ENCODE results near the gene PIN1. TPM values are rescaled to one million over a fixed set of nuclear protein-coding genes. Genes with fewer than 3 reads are reported as not detected.

PIN1 gene
- total RNA-seq, 1 experiment from 2014 or later, result 107 TPM

DNA sequence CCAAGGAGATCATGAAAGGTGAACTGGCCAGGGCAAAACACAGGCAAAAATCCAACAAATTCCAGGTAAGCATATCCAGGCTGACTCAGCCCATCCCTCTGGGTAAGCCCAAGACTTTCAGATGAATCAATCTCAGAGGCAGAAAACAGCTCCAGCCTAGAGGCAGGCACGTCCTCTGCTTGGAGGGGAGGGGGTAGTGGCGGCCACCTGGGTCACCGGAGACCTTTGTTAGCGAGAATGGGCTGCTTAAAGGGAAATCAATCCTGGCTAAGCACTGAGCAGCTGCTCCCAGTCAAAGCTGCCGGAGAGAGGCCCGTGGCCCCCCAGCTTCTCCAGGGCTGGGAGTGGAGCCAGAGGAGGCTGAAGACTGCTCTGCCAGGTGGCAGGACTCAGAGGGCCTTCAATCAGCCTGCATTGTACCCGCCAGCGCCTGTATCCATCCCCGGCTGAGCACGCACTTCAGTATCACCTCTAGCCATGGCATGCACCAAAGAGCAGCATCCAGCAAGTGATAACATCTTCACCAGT lies 48.2 kb downstream of the PIN1 start:
- TF ChIP-seq SMAD3 (CRISPR knock-in tag; IDR thresholded peaks at IDR 0.05; ENCODE audit: borderline replicate concordance) (no peak), IRF2 (CRISPR knock-in tag; IDR thresholded peaks at IDR 0.05; ENCODE audit: borderline replicate concordance, low read depth) (no peak), ESRRA (CRISPR knock-in tag; IDR thresholded peaks at IDR 0.05; ENCODE audit: borderline replicate concordance) (no peak), TEAD4 (CRISPR knock-in tag; IDR thresholded peaks at IDR 0.05) (no peak), ETV6 (CRISPR knock-in tag; IDR thresholded peaks at IDR 0.05) (no peak), ZNF138 (CRISPR knock-in tag; conservative IDR thresholded peaks at IDR 0.05) (no peak), NR1H2 (CRISPR knock-in tag; IDR thresholded peaks at IDR 0.05) (no peak), ZNF317 (CRISPR knock-in tag; IDR thresholded peaks at IDR 0.05; ENCODE audit: borderline replicate concordance, low read depth) (no peak), PRRX2 (CRISPR knock-in tag; IDR thresholded peaks at IDR 0.05) (no peak), EMX1 (CRISPR knock-in tag; IDR thresholded peaks at IDR 0.05) (no peak)
- TF ChIP-seq, protein P1, sequence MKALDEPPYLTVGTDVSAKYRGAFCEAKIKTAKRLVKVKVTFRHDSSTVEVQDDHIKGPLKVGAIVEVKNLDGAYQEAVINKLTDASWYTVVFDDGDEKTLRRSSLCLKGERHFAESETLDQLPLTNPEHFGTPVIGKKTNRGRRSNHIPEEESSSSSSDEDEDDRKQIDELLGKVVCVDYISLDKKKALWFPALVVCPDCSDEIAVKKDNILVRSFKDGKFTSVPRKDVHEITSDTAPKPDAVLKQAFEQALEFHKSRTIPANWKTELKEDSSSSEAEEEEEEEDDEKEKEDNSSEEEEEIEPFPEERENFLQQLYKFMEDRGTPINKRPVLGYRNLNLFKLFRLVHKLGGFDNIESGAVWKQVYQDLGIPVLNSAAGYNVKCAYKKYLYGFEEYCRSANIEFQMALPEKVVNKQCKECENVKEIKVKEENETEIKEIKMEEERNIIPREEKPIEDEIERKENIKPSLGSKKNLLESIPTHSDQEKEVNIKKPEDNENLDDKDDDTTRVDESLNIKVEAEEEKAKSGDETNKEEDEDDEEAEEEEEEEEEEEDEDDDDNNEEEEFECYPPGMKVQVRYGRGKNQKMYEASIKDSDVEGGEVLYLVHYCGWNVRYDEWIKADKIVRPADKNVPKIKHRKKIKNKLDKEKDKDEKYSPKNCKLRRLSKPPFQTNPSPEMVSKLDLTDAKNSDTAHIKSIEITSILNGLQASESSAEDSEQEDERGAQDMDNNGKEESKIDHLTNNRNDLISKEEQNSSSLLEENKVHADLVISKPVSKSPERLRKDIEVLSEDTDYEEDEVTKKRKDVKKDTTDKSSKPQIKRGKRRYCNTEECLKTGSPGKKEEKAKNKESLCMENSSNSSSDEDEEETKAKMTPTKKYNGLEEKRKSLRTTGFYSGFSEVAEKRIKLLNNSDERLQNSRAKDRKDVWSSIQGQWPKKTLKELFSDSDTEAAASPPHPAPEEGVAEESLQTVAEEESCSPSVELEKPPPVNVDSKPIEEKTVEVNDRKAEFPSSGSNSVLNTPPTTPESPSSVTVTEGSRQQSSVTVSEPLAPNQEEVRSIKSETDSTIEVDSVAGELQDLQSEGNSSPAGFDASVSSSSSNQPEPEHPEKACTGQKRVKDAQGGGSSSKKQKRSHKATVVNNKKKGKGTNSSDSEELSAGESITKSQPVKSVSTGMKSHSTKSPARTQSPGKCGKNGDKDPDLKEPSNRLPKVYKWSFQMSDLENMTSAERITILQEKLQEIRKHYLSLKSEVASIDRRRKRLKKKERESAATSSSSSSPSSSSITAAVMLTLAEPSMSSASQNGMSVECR (CRISPR knock-in tag; IDR thresholded peaks at IDR 0.05; ENCODE audit: borderline replicate concordance), result no peak
- TF ChIP-seq, protein P2, sequence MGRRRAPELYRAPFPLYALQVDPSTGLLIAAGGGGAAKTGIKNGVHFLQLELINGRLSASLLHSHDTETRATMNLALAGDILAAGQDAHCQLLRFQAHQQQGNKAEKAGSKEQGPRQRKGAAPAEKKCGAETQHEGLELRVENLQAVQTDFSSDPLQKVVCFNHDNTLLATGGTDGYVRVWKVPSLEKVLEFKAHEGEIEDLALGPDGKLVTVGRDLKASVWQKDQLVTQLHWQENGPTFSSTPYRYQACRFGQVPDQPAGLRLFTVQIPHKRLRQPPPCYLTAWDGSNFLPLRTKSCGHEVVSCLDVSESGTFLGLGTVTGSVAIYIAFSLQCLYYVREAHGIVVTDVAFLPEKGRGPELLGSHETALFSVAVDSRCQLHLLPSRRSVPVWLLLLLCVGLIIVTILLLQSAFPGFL (CRISPR knock-in tag; IDR thresholded peaks at IDR 0.05; ENCODE audit: borderline replicate concordance), result no peak
- TF ChIP-seq, protein P3, sequence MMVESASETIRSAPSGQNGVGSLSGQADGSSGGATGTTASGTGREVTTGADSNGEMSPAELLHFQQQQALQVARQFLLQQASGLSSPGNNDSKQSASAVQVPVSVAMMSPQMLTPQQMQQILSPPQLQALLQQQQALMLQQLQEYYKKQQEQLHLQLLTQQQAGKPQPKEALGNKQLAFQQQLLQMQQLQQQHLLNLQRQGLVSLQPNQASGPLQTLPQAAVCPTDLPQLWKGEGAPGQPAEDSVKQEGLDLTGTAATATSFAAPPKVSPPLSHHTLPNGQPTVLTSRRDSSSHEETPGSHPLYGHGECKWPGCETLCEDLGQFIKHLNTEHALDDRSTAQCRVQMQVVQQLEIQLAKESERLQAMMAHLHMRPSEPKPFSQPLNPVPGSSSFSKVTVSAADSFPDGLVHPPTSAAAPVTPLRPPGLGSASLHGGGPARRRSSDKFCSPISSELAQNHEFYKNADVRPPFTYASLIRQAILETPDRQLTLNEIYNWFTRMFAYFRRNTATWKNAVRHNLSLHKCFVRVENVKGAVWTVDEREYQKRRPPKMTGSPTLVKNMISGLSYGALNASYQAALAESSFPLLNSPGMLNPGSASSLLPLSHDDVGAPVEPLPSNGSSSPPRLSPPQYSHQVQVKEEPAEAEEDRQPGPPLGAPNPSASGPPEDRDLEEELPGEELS (CRISPR knock-in tag; IDR thresholded peaks at IDR 0.05), result no peak
- H3K27me3 Mint-ChIP-seq (ENCODE audit: low read depth), result no peaks in the 10 kb centered on the region
- peaks cover 5% of the 10 kb centered on the region for H3K4me1 Mint-ChIP-seq
- H3K27ac Mint-ChIP-seq, result peak overlapping the region; percentile 56; the same call in 1 of the 2 replicates
- ChIA-PET POLR2A (interaction anchor here (0.6 kb wide), 1 partner anchor 65 kb away, joined by 5 read pairs; no protein-coding TSS in a partner anchor), CTCF (interaction anchor here (0.6 to 2.3 kb wide), 7 partner anchors 8 to 367 kb away, joined by 3 to 19 read pairs (median 4); partner anchors contain the start of gene PIN1)
- DNase-seq (ENCODE audit: low spot score) (peak; percentile 27), ATAC-seq (peak; percentile 64; the same call in 1 of the 2 replicates)
- H3K36me3 Mint-ChIP-seq, result no peaks in the 10 kb centered on the region
- no peaks in the 10 kb centered on the region for H3K9me3 Mint-ChIP-seq
- H3K4me3 Mint-ChIP-seq, result no peak overlapping the region

DNA sequence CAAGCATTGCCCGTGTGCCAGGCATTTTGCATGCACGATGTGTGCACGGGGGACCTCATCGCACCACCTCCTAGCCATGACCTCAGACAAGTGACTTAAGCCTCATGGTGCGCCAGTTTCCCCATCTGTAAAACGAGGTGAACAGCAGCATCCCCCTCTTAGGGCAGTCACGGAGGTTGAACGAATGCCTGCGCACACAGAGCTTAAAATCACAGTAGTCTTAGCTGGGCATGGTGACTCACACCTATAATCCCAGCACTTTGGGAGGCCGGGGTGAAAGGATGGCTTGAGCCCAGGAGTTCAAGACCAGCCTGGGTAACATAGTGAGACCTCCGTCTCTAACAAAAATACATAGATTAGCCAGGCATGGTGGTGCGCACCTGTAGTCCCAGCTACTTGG lies 48.6 kb downstream of the PIN1 start:
- Mint-ChIP-seq H3K27me3 (ENCODE audit: low read depth) (no peaks in the 10 kb centered on the region), H3K4me3 (no peak overlapping the region), H3K9me3 (no peaks in the 10 kb centered on the region), H3K36me3 (peaks cover 3% of the 10 kb centered on the region; the same call in 1 of the 2 replicates), H3K4me1 (peaks cover 5% of the 10 kb centered on the region), H3K27ac (peak overlapping the region; percentile 56; the same call in 1 of the 2 replicates)
- ChIA-PET POLR2A (no interaction called here), CTCF (interaction anchor here (0.7 to 2.3 kb wide), 5 partner anchors 8 to 366 kb away, joined by 3 to 19 read pairs (median 4); no protein-coding TSS in a partner anchor)
- TF ChIP-seq TEAD1 (CRISPR knock-in tag; IDR thresholded peaks at IDR 0.05) (no peak), SMAD3 (CRISPR knock-in tag; IDR thresholded peaks at IDR 0.05; ENCODE audit: borderline replicate concordance) (no peak), ZNF317 (CRISPR knock-in tag; IDR thresholded peaks at IDR 0.05; ENCODE audit: borderline replicate concordance, low read depth) (no peak), SMAD4 (CRISPR knock-in tag; IDR thresholded peaks at IDR 0.05) (no peak), FOXP1 (CRISPR knock-in tag; IDR thresholded peaks at IDR 0.05; ENCODE audit: borderline replicate concordance) (no peak)
- TF ChIP-seq, protein P4, sequence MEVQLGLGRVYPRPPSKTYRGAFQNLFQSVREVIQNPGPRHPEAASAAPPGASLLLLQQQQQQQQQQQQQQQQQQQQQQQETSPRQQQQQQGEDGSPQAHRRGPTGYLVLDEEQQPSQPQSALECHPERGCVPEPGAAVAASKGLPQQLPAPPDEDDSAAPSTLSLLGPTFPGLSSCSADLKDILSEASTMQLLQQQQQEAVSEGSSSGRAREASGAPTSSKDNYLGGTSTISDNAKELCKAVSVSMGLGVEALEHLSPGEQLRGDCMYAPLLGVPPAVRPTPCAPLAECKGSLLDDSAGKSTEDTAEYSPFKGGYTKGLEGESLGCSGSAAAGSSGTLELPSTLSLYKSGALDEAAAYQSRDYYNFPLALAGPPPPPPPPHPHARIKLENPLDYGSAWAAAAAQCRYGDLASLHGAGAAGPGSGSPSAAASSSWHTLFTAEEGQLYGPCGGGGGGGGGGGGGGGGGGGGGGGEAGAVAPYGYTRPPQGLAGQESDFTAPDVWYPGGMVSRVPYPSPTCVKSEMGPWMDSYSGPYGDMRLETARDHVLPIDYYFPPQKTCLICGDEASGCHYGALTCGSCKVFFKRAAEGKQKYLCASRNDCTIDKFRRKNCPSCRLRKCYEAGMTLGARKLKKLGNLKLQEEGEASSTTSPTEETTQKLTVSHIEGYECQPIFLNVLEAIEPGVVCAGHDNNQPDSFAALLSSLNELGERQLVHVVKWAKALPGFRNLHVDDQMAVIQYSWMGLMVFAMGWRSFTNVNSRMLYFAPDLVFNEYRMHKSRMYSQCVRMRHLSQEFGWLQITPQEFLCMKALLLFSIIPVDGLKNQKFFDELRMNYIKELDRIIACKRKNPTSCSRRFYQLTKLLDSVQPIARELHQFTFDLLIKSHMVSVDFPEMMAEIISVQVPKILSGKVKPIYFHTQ (CRISPR knock-in tag; IDR thresholded peaks at IDR 0.05), result no peak
- TF ChIP-seq, protein P5, sequence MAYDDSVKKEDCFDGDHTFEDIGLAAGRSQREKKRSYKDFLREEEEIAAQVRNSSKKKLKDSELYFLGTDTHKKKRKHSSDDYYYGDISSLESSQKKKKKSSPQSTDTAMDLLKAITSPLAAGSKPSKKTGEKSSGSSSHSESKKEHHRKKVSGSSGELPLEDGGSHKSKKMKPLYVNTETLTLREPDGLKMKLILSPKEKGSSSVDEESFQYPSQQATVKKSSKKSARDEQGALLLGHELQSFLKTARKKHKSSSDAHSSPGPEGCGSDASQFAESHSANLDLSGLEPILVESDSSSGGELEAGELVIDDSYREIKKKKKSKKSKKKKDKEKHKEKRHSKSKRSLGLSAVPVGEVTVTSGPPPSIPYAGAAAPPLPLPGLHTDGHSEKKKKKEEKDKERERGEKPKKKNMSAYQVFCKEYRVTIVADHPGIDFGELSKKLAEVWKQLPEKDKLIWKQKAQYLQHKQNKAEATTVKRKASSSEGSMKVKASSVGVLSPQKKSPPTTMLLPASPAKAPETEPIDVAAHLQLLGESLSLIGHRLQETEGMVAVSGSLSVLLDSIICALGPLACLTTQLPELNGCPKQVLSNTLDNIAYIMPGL (CRISPR knock-in tag; IDR thresholded peaks at IDR 0.05), result no peak
- no peak for ATAC-seq
- DNase-seq (ENCODE audit: low spot score), result no peak
